ENCODE data around the gene TARBP2.

- TF ChIP-seq CTCF (IDR thresholded peaks at IDR 0.05) (no peak), POLR2A (IDR thresholded peaks at IDR 0.05) (no peak)
Measured at GRCh38 chr12:53482626-53483168, 18.4 kb upstream of the TARBP2 start.

All from body of pancreas (tissue), 4 donors.